Smooth muscle cell (in vitro differentiated cells): Measurements from ENCODE around the gene CRISPLD2. TPM values are rescaled to one million over a fixed set of nuclear protein-coding genes. Genes with fewer than 3 reads are reported as not detected.

Experiments used
- DNase-seq: peaks from one replicate; lab custom pipeline; 2025; ENCODE audit not compliant: unreplicated experiment; lab: John Stamatoyannopoulos, UW
- H2AFZ ChIP-seq: fragments of 200-600 bp; sonication (generic); 2 replicates; pipeline ENCODE4 v1.6.0; 2016; ENCODE audit warnings: antibody characterized with exemption, low read depth, mild to moderate bottlenecking
- H3F3A ChIP-seq: fragments of 200-600 bp; sonication (generic); 2 replicates; pipeline ENCODE4 v1.6.0; 2017; ENCODE audit warnings: antibody characterized with exemption, low read depth
- H3K27ac ChIP-seq: fragments of 200-600 bp; sonication (generic); 2 replicates; pipeline ENCODE4 v1.5.1; 2016; ENCODE audit warnings: low read depth, mild to moderate bottlenecking
- H3K27me3 ChIP-seq: fragments of 200-600 bp; sonication (generic); 2 replicates; pipeline ENCODE4 v1.6.1; 2016; ENCODE audit warnings: low read depth, mild to moderate bottlenecking
- H3K36me3 ChIP-seq: fragments of 200-600 bp; sonication (generic); 2 replicates; pipeline ENCODE4 v1.5.1; 2016; ENCODE audit warnings: low read depth
- H3K4me1 ChIP-seq: fragments of 200-600 bp; sonication (generic); 2 replicates; pipeline ENCODE4 v1.5.1; 2016; ENCODE audit warnings: low read depth
- H3K4me2 ChIP-seq: fragments of 200-600 bp; sonication (generic); 2 replicates; pipeline ENCODE4 v1.6.0; 2016; ENCODE audit warnings: mild to moderate bottlenecking
- H3K4me3 ChIP-seq: fragments of 200-600 bp; sonication (generic); 2 replicates; pipeline ENCODE4 v1.5.1; 2016; ENCODE audit warnings: mild to moderate bottlenecking
- H3K79me2 ChIP-seq: fragments of 200-600 bp; sonication (generic); 2 replicates; pipeline ENCODE4 v1.6.0; 2016; ENCODE audit warnings: low read depth, mild to moderate bottlenecking
- H3K9ac ChIP-seq: fragments of 200-600 bp; sonication (generic); 2 replicates; pipeline ENCODE4 v1.6.0; 2016; ENCODE audit warnings: low read depth
- H3K9me3 ChIP-seq: fragments of 200-600 bp; sonication (generic); replicated peaks from 2 replicates; pipeline ENCODE4 v1.5.1; 2016; ENCODE audit warnings: low read depth
- H4K20me1 ChIP-seq: fragments of 200-600 bp; sonication (generic); 2 replicates; pipeline ENCODE4 v1.6.0; 2016; ENCODE audit warnings: low read depth
- WGBS: methylation state at CpG from one replicate; pipeline ENCODE4 v1.1.7; 2016; ENCODE audit warnings: low lambda C conversion rate; 5-methylcytosine and 5-hydroxymethylcytosine counted together
- polyA plus RNA-seq: library from polyadenylated mRNA; unstranded; fragments of >200 nt; fragmentation: Nextera tagmentation; extraction: Ambion mirVana; gene quantifications from 2 replicates; pipeline ENCODE4 v1.2.1, GENCODE V29; 2016
- total RNA-seq: library from RNA; depleted of rRNA; stranded (reverse); fragments of >200 nt; gene quantifications from 2 replicates; pipeline ENCODE4 v1.2.3, GENCODE V29; 2014
- TF ChIP-seq, protein P1 (sequence below): fragments of 200-600 bp; sonication (generic); IDR thresholded peaks from 2 replicates; pipeline ENCODE4 v1.5.1; 2017; ENCODE audit warnings: borderline replicate concordance, mild to moderate bottlenecking, antibody characterized with exemption; ENCODE audit not compliant: insufficient read depth, poor library complexity, severe bottlenecking

CRISPLD2 gene
- total and polyA plus RNA-seq, 2 experiments from 2014 or later: 63.1 to 105 TPM

DNA sequence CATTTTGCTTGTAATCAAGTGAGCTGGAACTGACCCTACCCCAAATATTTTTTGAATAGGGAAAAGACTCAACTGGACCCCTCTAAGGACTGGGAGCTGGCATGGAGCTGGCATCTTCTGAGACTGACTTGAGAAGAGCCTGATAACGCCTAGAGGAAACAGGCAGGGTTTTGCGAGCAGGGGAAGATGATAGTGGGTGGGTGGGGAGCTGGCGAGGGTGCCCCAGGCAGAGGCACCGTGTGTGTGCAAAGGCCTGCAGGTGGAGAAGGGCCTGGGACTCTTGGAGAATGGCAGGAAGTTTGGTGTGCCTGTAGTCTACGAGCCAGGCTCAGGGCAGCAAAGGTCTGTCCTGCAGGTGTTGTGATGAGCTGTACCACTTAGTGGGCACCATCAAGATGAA is 4.1 kb downstream of the CRISPLD2 start:
- H3K9me3 ChIP-seq: no peaks in the 10 kb centered on the region
- H3K9ac ChIP-seq: no peak overlapping the region
- WGBS: 71% methylated on average over 4 of the region's 5 CpGs
- peak overlapping the region; percentile 95 for H3K27ac ChIP-seq
- DNase-seq: no peak
- peaks cover 40% of the 10 kb centered on the region for H4K20me1 ChIP-seq
- H3K4me2 ChIP-seq: peak overlapping the region; percentile 97
- peaks cover 50% of the 10 kb centered on the region for H3F3A ChIP-seq
- H3K4me1 ChIP-seq: peaks cover 18% of the 10 kb centered on the region
- TF ChIP-seq, protein P1, sequence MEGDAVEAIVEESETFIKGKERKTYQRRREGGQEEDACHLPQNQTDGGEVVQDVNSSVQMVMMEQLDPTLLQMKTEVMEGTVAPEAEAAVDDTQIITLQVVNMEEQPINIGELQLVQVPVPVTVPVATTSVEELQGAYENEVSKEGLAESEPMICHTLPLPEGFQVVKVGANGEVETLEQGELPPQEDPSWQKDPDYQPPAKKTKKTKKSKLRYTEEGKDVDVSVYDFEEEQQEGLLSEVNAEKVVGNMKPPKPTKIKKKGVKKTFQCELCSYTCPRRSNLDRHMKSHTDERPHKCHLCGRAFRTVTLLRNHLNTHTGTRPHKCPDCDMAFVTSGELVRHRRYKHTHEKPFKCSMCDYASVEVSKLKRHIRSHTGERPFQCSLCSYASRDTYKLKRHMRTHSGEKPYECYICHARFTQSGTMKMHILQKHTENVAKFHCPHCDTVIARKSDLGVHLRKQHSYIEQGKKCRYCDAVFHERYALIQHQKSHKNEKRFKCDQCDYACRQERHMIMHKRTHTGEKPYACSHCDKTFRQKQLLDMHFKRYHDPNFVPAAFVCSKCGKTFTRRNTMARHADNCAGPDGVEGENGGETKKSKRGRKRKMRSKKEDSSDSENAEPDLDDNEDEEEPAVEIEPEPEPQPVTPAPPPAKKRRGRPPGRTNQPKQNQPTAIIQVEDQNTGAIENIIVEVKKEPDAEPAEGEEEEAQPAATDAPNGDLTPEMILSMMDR: no peak
- no peak overlapping the region for H2AFZ ChIP-seq
- H3K79me2 ChIP-seq: peaks cover 70% of the 10 kb centered on the region
- H3K27me3 ChIP-seq: no peaks in the 10 kb centered on the region
- H3K36me3 ChIP-seq: no peaks in the 10 kb centered on the region
- H3K4me3 ChIP-seq: peak overlapping the region; percentile 66

DNA sequence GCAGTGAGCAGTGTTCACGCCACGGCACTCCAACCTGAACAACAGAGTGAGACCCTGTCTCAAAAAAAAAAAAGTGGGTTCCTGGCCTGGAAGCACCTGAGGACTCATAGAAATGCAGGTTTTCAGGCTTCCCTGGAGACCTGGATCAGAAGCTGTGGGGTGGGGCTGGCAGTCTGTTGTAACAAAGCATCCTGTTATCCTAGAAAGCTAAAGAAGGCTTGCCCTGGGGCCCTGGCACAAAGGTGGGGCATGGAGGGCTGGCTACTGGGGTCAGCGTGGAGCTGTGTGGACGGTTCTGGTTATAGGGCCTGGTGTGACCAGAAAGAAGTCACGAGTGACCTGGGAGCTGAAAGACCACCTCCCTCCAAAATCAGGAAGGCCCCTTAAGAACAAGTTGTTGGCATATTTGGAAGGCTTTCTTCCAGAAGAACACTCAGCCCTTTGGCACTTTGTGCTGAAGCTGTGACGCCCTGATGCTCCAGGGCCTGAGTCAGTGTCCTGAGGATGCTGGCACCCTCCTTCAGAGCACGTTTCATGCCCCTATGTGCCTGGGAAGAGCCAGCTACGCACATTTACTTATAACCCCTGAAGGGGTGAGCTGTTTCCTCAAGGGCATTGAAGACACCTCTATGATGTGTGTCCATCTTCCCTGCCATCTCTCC is 6.2 kb downstream of the CRISPLD2 start:
- Histone ChIP-seq H3K4me3 (no peak overlapping the region), H3K27ac (peak overlapping the region; percentile 95), H3K27me3 (no peaks in the 10 kb centered on the region)

DNA sequence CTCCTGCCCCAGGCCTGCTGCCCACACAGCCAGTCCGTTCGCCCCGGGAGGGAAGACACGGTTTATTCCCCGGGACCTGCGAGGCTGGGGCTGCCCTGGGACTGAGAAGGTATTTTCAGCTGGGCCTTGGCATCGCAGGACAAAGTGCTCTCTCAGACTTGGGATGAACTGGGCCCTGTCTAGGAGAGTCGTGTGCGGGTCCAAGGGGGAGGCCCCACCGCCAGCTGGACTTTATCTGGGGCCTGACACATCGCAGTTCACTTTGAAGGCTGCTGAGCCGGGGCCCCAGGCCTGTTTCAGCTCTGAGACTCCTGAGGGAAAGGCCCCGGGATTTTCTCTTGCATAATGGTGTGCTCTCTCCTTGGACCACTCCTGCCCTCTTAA is 6.8 kb downstream of the CRISPLD2 start:
- H3K4me1 ChIP-seq: peaks cover 26% of the 10 kb centered on the region
- H3K27ac ChIP-seq: peak overlapping the region; percentile 95

More for the DNA sequence above, 6.2 kb downstream of the CRISPLD2 start:
- Histone ChIP-seq H3K79me2 (peaks cover 75% of the 10 kb centered on the region), H3F3A (peaks cover 65% of the 10 kb centered on the region), H3K36me3 (no peaks in the 10 kb centered on the region), H3K4me2 (peak overlapping the region; percentile 81), H3K9ac (peak overlapping the region; percentile 59), H2AFZ (no peak overlapping the region), H3K4me1 (peaks cover 26% of the 10 kb centered on the region), H4K20me1 (peaks cover 35% of the 10 kb centered on the region), H3K9me3 (no peaks in the 10 kb centered on the region)
- TF ChIP-seq, protein P1: no peak
- no peak for DNase-seq
- WGBS: 80% methylated on average over 8 of the region's 8 CpGs

More for the DNA sequence above, 6.8 kb downstream of the CRISPLD2 start:
- H3K9me3 ChIP-seq: no peaks in the 10 kb centered on the region
- H3K4me2 ChIP-seq: peak overlapping the region; percentile 81
- TF ChIP-seq, protein P1: no peak
- peak overlapping the region; percentile 59 for H3K9ac ChIP-seq
- no peaks in the 10 kb centered on the region for H3K27me3 ChIP-seq
- H3K79me2 ChIP-seq: peaks cover 75% of the 10 kb centered on the region
- H4K20me1 ChIP-seq: peaks cover 30% of the 10 kb centered on the region
- peak; percentile 41 for DNase-seq
- peaks cover 66% of the 10 kb centered on the region for H3F3A ChIP-seq
- H3K36me3 ChIP-seq: no peaks in the 10 kb centered on the region
- 17% methylated on average over 13 of the region's 13 CpGs for WGBS
- H2AFZ ChIP-seq: no peak overlapping the region
- peak overlapping the region; percentile 14 for H3K4me3 ChIP-seq
